Raji (cell line): ENCODE results near the gene ZNF385B.

Experiments used
- POLR2A ChIP-seq: IDR thresholded peaks from 2 replicates; pipeline ENCODE4 v1.6.1; 2011; ENCODE audit warnings: low read depth, low read length, control low read depth; ENCODE audit not compliant: insufficient read depth

Gene ZNF385B

DNA sequence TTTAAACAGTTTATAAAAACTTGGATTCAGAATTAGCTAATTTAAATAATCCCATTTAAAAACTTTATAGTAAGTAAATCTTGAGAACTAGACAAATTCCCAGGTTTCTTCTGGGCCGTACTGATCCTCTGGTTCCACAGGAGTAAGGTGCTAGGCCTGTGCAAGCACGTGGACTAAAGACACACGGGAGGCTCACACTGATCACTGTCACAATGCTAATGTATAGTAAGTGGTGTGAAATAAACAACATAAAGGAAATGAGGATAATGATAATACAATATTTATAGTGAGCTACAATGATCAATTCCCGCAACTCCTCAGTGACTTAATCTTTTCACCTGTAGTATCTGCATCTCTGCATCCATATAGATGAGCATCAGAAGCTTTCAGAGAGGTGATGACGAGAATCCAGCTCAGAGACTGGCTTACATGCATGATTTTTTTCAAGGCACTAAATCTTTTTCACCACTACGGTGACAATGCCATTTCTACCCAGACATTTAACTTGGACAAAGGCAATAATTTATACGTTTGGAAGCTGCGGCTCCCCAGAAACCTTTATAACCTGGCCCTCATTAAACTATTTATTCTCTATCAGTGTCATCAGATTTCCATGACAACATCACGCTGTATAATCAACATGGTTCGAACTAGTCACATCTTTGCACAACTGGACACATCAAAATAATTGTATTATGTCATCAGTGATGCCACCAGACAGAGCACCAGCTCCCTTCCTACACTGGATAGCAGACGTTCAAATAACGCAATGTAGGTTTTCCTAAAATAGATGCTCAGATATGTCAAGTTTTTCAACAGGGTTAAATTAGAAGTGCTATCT, 196.2 kb downstream of the ZNF385B start:
- TF ChIP-seq POLR2A: no peak

DNA sequence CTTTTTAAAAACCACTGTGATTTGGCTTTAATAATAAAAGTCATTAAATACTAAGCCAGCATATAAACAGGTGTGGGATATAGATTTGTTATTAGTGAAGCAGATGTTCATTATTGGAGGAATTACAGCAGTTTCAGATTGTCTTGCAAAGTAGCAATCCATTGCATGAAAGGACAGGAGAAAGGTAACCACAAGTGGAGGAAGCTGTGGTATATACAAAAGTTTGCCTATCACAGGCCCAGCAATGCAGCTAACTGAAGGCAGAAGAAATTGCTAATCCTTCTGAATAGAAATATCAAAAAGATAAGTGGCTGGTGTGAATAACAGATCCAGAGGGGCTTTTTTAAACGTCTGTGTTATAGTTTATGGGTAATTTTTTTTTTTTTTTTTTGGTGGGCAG, 199.4 kb downstream of the ZNF385B start:
- no peak for TF ChIP-seq POLR2A

DNA sequence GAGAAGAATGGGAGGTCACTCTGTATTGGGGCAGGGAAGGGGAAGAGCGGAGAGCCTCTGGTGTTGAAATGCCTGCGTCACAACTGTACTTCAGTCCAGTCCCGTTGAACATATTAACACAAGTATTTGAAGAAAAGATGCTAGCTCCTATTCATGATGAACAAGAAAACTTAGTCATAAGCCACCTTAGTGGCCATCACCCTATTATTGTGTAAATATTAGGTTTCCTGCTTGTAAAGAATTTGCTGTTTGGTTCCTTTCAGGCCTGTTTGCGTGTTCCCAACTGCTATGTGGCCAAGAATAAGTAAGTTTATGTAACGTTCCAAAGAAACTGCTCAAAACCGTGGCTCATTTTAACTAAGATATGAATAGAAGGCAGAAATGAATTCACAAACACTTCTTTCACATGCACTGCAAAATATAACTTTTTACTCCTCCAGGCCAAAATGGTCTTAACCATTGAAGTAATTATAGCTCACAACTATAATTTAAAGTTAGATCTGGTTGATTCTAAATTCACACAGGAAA, 204.3 kb downstream of the ZNF385B start:
- TF ChIP-seq POLR2A: no peak

DNA sequence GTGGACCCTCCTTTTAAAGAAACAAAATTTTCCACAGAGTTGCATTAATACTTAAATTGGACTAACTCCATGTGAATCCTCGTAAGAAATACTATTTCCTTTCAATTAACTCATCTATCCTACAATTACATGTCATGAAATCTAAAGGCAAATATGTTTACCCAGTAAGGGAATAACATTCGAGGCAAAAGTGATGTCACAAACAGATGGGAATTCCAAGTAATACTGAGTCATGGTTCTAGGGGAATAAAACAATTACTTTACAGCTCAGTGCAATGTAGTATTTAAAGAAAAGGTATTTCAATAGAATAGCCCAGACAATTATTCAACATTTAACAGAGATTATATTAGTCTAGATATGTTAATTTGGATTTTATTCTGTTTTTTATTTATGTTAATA, 205.8 kb downstream of the ZNF385B start:
- no peak for TF ChIP-seq POLR2A

DNA sequence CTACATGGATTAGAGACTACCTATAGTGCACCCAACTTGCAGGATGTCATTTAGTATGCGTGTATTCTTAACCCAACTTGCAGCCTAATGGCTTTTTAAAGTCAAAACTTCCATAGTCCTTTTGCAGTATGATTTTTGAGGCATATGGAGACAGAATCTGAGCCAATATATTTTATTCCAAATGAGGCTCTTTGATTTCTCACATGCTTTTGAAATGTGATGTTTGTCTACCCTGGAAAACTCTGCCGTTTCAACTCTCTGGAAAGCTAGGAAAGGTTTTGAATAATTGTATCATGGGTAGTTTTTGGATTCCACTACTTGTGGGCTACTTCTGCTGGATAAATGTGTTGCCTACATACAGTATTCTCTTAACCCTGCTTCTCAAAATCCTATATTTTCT, 206.6 kb downstream of the ZNF385B start:
- no peak for TF ChIP-seq POLR2A

DNA sequence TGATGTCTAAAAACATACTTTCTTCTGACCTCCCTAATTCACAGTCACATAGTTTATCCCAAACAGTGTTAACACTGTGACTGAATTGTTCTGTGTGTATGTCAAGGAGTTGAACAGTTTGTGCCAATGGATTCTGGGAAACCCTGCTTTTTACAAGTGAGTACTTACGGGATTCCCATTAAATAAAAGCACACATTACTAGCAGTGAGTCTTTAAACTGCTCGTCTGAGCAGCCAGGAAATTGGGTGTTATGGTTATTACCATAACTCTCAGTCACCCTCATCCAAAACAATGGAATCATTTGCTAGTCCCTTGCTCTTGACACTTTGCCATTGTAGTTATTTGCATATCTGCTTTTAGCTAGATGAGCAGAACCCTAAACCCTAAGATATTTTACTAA, 209.1 kb downstream of the ZNF385B start:
- no peak for TF ChIP-seq POLR2A

DNA sequence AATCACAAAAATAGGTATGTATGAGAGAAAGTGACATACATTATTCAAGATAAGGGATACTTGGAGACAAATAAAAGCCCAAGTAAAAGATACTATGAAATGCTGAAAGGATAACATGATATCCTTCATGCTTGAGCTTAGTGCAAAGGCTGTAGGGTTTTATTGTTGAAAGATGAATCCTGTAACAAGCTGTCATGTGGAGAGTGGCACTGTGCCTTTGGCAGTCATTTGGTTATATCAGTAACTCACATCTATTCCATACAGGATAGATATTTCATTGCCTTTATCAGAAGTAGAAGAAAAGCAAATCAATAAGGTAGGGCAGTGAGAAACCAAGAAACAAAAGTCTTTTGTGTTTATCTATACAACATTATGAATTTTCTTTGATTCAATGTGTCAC, 211.0 kb downstream of the ZNF385B start:
- TF ChIP-seq POLR2A: no peak

DNA sequence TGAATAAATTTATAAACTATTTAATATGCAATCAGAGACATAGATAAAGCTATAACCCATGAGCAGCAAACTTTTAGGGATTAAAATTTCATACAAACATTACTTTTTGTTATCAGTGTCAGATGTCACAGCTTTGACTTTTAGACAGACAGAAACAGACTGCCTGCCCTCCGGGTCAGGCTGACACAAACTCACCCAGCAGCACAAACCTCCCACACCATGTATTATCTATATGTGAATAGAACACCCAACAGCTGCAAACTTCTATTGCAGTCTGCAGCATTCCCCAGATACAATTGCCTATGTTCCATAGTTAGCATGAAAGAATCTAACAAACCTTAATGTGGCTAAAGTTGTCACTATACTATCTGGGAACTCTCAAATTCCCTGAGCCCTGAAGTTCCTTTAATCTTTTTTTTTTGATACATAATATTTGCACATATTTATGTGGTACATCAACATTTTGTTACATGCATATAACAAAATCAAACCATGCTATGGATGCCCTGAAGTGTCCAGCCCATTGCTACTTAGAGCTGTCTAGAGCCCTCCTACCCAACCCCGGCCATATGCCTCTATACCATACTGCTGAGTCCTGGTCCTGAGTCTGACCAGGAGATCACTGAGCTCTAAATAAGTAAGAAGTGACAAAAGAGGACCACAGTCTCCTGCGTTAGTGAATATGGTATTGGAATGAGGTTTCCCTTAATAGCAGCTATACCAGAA, 214.4 kb downstream of the ZNF385B start:
- no peak for TF ChIP-seq POLR2A

DNA sequence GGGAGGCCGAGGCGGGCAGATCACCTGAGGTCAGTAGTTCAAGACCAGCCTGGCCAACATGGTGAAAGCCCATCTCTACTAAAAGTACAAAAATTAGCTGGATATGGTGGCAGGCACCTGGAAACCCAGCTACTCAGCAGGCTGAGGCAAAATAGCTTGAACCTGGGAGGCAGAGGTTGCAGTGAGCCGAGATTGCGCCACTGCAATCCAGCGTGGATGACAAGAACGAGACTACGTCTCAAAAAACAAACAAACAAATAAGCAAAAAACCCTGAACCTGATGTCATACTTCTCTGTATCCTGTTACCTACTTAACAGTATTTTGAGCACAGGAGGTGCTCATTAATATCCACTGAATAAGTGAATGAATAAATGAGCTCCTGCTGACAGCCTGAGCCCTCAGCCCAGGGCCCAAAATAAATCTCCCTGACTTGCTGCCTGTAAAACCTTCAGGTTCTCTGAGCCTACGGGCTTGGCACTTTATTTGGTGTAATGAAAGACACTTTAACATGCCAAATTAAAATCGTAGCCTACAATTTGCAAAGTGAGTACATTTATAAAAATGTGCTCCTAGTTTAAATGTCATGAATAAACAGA, 215.1 kb downstream of the ZNF385B start:
- no peak for TF ChIP-seq POLR2A

DNA sequence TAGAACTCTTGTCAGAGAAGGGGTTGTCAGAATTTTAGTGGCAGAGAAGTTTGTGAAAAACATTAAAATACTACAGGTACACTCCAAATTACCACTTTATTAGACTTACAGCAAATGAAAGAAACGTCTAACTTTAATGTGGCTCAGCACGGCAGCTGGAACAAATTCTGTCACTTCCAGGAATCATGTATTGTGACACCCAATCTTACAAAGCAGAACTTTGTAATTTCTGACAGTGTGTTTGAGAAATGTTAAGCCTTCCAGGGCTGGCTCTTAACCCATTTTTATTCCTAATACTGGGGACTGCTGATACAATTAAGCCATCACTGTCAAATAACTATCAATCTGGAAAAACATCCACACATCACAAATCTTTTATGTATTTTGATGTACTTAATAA, 216.4 kb downstream of the ZNF385B start:
- TF ChIP-seq POLR2A: no peak

DNA sequence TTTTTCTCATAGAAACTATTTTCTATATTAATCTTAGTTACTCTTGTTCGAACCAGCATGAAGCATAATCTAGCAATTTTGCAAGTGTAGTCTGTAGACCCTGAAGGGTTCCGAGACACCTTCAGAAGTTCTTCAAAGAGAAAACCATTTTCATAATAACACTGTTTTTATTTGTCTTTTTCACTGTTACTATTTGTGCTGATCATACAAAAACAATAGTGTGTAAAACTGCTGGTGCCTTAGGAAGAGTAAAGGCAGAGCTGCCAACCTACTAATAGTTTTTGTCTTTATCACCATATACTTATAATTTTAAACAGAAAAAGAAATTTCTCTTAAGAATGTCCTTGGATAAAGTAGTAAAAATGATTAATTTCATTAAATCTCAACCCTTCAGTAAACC, 218.9 kb downstream of the ZNF385B start:
- no peak for TF ChIP-seq POLR2A

DNA sequence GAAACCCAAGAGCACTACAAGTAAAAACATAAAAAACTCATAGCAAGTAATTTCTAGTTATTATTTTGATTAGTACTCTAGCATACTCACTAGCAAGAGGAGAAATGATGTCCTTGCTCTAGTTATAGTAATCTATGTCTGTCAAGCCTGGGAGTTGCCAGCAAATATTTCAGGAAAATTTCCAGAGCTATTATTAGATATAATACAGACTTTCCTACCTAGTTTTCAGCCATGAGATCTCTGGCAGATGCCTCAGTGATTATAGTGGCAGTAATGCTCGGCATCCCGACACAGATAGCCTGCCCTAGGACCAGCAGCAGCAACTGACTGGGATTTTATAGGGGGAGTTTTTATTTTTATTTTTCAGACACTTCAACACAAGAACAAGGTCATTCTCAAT, 224.4 kb downstream of the ZNF385B start:
- TF ChIP-seq POLR2A: no peak

DNA sequence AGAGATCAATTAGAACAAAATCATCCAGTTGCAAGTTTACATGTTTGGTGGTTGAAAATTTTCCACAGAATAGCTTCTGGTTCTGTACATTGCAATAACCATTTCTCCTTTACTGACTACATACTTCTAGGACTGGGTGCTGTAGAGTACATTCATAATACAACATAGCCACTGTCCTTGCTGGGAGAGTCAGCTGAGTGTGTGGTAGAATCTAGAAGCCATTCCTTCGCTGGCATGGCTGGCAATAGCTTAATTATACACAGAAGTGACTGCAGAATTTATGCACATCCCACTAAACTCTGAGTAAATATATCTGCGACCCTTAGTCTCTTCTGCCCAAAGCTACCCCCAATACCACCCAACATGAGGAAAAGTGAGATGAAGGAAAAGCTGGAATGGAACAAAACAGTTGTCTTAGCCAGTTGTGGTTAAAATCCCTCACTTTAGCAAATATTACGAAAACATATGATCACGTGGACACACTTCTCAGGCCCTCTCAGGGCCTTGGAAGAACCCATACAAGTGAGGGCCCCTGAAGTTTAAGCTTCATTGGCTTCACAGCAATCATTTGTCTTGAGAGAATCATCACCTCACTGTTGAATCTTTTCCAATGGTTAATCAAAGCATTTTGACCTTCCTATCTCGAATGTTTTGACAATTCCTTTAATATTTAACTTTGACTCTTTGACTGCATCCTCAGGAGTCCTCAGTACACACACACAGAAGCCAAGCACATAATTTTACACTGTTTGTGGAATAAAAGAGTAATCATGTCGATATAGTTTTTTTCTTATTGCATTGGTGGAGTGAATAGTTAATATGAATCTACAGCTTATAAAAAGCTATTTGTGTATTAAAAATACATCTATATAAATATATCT, 225.1 kb downstream of the ZNF385B start:
- no peak for TF ChIP-seq POLR2A

DNA sequence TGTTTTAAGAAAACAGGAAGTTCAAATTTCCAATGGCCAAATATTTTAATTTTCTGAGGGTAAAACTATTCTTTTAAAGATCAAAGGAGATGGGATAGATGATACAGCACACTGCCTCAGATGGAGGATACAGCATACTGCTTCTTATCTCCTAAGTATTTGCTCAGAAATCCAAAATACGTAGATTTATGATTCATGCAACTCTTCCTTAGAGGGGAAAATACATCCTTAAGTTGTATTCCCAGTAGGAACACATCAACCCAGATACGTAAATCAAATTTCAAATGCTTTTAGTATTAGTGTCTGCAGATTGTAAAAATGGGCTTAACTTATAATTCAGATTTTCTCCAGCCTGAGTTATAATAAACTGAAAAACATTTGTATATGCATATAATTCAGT, 235.2 kb downstream of the ZNF385B start:
- no peak for TF ChIP-seq POLR2A
